MM.1S (cell line): ENCODE measurements around the gene OGT.

ENCODE experiments used
- DNase-seq: peaks from one replicate; pipeline ENCODE4 v3.0.0-alpha.2; 2015
- H2AFZ ChIP-seq: fragments of 300-600 bp; sonication (generic); 2 replicates; pipeline ENCODE4 v1.6.0; 2016; ENCODE audit warnings: antibody characterized with exemption, low read length
- H3F3A ChIP-seq: fragments of 300-600 bp; sonication (generic); 2 replicates; pipeline ENCODE4 v1.6.1; 2016; ENCODE audit warnings: mild to moderate bottlenecking, antibody characterized with exemption, low read length, moderate library complexity, mixed read lengths; ENCODE audit not compliant: insufficient read depth
- H3K27ac ChIP-seq: fragments of 300-600 bp; sonication (generic); 2 replicates; pipeline ENCODE4 v1.5.1; 2016; ENCODE audit warnings: mild to moderate bottlenecking, low read length
- H3K27me3 ChIP-seq: fragments of 300-600 bp; sonication (generic); replicated peaks from 2 replicates; pipeline ENCODE4 v1.6.0; 2016; ENCODE audit warnings: low read length; ENCODE audit not compliant: insufficient read depth
- H3K36me3 ChIP-seq: fragments of 300-600 bp; sonication (generic); replicated peaks from 2 replicates; pipeline ENCODE4 v1.6.1; 2016; ENCODE audit warnings: mild to moderate bottlenecking, low read length, mixed read lengths; ENCODE audit not compliant: insufficient read depth
- H3K4me1 ChIP-seq: fragments of 300-600 bp; sonication (generic); 2 replicates; pipeline ENCODE4 v1.6.1; 2016; ENCODE audit warnings: low read length, mixed read lengths
- H3K4me2 ChIP-seq: fragments of 300-600 bp; sonication (generic); 2 replicates; pipeline ENCODE4 v1.6.0; 2016; ENCODE audit warnings: low read depth, low read length
- H3K4me3 ChIP-seq: fragments of 300-600 bp; sonication (generic); 2 replicates; pipeline ENCODE4 v1.5.1; 2016; ENCODE audit warnings: low read length, mixed read lengths
- H3K79me2 ChIP-seq: fragments of 300-600 bp; sonication (generic); 2 replicates; pipeline ENCODE4 v1.6.1; 2016; ENCODE audit warnings: mixed run types, low read length, mixed read lengths
- H3K9ac ChIP-seq: fragments of 300-600 bp; sonication (generic); 2 replicates; pipeline ENCODE4 v1.6.1; 2016; ENCODE audit warnings: low read length, mixed read lengths
- H3K9me2 ChIP-seq: fragments of 300-600 bp; sonication (generic); replicated peaks from 2 replicates; pipeline ENCODE4 v1.6.1; 2016; ENCODE audit warnings: mild to moderate bottlenecking, low read length, mixed read lengths; ENCODE audit not compliant: insufficient read depth
- H3K9me3 ChIP-seq: fragments of 300-600 bp; sonication (generic); replicated peaks from 2 replicates; pipeline ENCODE4 v1.6.1; 2016; ENCODE audit warnings: mild to moderate bottlenecking, low read length, mixed read lengths; ENCODE audit not compliant: insufficient read depth
- H4K20me1 ChIP-seq: fragments of 300-600 bp; sonication (generic); 2 replicates; pipeline ENCODE4 v1.6.1; 2016; ENCODE audit warnings: mild to moderate bottlenecking, low read length, moderate library complexity, mixed read lengths; ENCODE audit not compliant: insufficient read depth
- EZH2 ChIP-seq: fragments of 300-600 bp; sonication (generic); optimal IDR thresholded peaks from 2 replicates; pipeline ENCODE3; 2017; ENCODE audit warnings: low read depth, mild to moderate bottlenecking, antibody characterized with exemption, low read length, mixed read lengths
- EZH2phosphoT487 ChIP-seq: fragments of 300-600 bp; sonication (generic); IDR thresholded peaks from 2 replicates; pipeline ENCODE4 v1.6.1; 2018; ENCODE audit warnings: antibody characterized with exemption, low read length
- TF ChIP-seq, protein P1 (sequence below): fragments of 300-600 bp; sonication (generic); IDR thresholded peaks from 2 replicates; pipeline ENCODE4 v1.5.1; 2016; ENCODE audit warnings: antibody characterized with exemption, low read length, mixed read lengths

Gene OGT

DNA sequence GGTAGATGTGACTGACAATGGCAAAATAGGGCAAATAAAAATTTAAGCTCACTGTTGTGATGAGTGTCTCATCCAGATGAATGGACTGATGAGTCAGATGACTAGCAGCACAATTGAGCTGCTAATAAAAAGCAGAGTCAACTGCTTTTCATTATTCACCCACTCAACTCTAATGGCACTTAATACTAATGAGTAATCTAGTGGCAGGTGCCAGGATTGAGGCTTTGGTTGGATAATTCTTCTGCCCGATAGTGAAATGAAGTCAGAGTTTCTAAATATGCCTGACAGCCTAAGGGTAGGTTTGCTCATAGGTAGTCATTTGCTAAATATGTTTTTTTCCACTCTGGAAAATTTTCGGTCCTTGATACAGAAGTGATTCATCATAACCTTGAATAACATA lies 10.4 kb downstream of the OGT start:
- H3K9me2 ChIP-seq: no peaks in the 10 kb centered on the region
- H3K27ac ChIP-seq: no peak overlapping the region
- no peak overlapping the region for H3K4me2 ChIP-seq
- peaks cover 4% of the 10 kb centered on the region; the same call in 1 of the 2 replicates for H3K36me3 ChIP-seq
- H3K27me3 ChIP-seq: no peaks in the 10 kb centered on the region
- DNase-seq: no peak
- peaks cover 21% of the 10 kb centered on the region; the same call in 1 of the 2 replicates for H3K4me1 ChIP-seq
- H3K4me3 ChIP-seq: no peak overlapping the region
- no peaks in the 10 kb centered on the region for H3K9me3 ChIP-seq
- TF ChIP-seq EZH2phosphoT487 (no peak), EZH2 (no peak)
- TF ChIP-seq, protein P1, sequence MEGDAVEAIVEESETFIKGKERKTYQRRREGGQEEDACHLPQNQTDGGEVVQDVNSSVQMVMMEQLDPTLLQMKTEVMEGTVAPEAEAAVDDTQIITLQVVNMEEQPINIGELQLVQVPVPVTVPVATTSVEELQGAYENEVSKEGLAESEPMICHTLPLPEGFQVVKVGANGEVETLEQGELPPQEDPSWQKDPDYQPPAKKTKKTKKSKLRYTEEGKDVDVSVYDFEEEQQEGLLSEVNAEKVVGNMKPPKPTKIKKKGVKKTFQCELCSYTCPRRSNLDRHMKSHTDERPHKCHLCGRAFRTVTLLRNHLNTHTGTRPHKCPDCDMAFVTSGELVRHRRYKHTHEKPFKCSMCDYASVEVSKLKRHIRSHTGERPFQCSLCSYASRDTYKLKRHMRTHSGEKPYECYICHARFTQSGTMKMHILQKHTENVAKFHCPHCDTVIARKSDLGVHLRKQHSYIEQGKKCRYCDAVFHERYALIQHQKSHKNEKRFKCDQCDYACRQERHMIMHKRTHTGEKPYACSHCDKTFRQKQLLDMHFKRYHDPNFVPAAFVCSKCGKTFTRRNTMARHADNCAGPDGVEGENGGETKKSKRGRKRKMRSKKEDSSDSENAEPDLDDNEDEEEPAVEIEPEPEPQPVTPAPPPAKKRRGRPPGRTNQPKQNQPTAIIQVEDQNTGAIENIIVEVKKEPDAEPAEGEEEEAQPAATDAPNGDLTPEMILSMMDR: no peak
- peaks cover 62% of the 10 kb centered on the region for H4K20me1 ChIP-seq
- H3K79me2 ChIP-seq: peaks cover 99% of the 10 kb centered on the region
- H3F3A ChIP-seq: no peaks in the 10 kb centered on the region
- H3K9ac ChIP-seq: no peak overlapping the region
- no peak overlapping the region for H2AFZ ChIP-seq

DNA sequence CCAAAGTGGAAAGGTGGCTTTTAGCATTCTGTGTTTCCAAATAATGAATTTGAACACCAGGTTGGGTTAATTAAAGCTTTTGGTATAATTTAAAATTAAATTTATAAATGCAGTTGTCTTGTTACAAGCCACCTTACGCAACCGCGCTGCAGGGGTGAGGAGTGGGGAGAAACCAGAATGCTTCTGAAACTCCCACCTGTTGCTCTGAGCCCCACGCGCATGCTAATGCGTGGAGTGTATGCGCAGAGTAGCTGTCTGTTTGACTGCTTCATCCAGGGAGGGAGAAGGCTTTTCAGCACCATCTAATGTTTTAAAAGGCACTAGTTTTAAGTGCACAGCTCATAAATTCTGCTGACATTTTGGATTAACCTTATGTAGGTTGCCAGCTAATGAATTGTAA lies 12.5 kb downstream of the OGT start:
- Histone ChIP-seq H4K20me1 (peaks cover 42% of the 10 kb centered on the region), H3K9me3 (no peaks in the 10 kb centered on the region), H3K36me3 (0 out of 2 replicates have a peak, but pooled peaks cover 4% of the 10 kb centered on the region), H3K9ac (no peak overlapping the region), H3F3A (no peaks in the 10 kb centered on the region), H3K27ac (no peak overlapping the region), H3K4me2 (no peak overlapping the region), H3K79me2 (peaks cover 99% of the 10 kb centered on the region), H2AFZ (no peak overlapping the region), H3K27me3 (no peaks in the 10 kb centered on the region), H3K4me1 (peaks cover 7% of the 10 kb centered on the region; the same call in 1 of the 2 replicates), H3K9me2 (no peaks in the 10 kb centered on the region), H3K4me3 (no peak overlapping the region)
- TF ChIP-seq EZH2: no peak
- TF ChIP-seq, protein P1: no peak
- TF ChIP-seq EZH2phosphoT487: no peak
- DNase-seq: no peak

DNA sequence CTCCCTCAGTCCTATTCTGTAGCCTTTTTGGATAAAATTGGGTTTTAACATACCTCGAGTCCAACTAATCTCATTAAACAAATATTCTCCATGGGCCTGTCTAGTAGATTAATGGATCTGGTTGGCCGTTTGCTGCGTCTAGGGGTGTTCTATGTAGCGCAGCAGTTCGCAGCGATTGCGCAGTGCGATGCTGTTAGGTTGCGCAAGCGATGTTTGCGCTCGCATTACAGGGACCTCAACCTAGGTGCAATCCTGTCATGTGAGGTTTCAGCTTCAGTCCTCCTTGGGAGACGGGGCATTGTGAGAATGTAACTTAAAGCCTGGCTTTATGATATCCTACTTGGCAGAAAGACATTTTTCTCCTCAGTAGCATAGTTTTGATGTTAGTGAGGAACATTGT lies 14.0 kb downstream of the OGT start:
- no peaks in the 10 kb centered on the region for H3F3A ChIP-seq
- 0 out of 2 replicates have a peak, but pooled peaks cover 4% of the 10 kb centered on the region for H3K36me3 ChIP-seq

More for the DNA sequence above, 14.0 kb downstream of the OGT start:
- Histone ChIP-seq H3K4me1 (0 out of 2 replicates have a peak, but pooled peaks cover 1% of the 10 kb centered on the region), H4K20me1 (peaks cover 28% of the 10 kb centered on the region), H3K27ac (no peak overlapping the region), H2AFZ (no peak overlapping the region), H3K79me2 (peaks cover 92% of the 10 kb centered on the region), H3K4me3 (no peak overlapping the region), H3K9ac (no peak overlapping the region), H3K4me2 (no peak overlapping the region), H3K9me2 (no peaks in the 10 kb centered on the region), H3K9me3 (no peaks in the 10 kb centered on the region), H3K27me3 (no peaks in the 10 kb centered on the region)
- DNase-seq: no peak
- no peak for TF ChIP-seq EZH2
- TF ChIP-seq, protein P1: no peak
- no peak for TF ChIP-seq EZH2phosphoT487
